Measurements from ENCODE around the gene ERN2.
"Not testable (repeated sequence)": the region's sequence is repeated elsewhere in the genome, so short reads cannot be mapped to it uniquely, and the experiment has no call there.

The ERN2 gene

DNA sequence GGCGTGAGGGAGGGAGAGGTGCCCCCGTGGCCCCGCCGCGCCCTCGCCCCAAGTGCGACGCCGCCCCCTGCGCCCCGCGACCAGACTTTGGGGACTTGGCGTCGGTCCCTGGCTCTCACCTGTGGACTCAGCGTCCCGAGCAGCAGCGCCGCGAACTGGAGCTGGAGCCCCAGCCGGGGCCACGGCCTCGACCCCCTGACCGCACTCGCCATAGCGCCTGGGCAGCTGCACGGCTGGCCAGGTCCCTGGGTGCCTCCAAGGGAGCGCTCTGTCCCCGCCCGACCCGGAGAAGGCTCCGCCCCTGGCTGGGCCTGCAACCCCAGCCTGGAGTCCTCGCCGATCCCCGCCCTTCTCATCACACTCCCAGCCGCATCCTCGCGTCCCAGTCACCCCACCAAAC, at the start of gene ERN2:
TSS of gene ERN2 (minus strand) at position 247 of the 400 bp plus-strand sequence. CDS start at position 212, 35 bp downstream.
- no peak for DNase-seq

DNA sequence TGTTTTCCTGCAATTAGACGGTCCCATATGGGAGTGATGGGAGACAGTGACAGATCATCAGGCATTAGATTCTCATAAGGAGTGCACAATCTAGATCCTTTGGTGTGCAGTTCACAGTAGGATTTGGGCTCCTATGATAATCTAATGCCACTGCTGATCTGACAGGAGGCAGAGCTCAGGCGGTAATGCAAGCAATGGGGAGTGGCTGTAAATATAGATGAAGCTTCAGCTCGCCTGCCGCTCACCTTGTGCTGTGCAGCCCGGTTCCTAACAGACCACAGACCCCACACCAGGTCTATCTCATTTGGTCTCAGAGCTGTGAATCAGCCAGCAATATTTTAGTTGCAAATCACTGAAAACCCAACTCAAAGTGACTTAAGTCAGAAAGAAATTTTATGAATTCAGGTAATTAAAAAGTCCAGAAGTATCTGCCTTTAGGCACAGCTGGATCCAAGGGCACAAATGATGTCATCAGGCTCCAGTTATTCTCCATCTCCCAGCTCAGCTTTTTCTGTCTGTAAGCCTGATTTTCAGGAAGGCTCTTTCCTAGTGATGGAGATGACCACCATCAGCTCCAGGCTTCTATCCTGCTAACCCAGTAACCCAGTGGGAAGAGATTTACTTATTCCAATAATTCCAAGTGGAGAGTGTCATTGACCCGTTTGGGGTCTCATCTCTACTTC, 45.1 kb upstream of the ERN2 start:
- DNase-seq = no peak

DNA sequence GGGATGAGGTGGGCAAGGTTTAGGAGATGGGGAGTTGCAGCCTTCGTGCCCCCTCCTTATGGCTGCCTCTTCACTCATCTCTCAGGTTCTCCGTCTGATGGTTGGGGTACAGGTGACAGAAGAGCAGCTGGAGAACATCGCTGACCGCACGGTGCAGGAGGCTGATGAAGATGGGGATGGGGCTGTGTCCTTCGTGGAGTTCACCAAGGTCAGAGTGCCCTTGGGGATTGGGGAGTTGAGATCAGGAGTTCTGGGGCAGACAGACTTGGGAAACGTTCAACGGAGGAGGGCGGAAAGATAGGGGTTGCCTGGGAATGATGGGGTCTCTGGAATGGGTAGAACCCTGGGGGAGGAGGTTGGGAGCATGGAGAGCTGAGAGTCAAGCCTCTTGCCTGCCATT, 44.1 kb upstream of the ERN2 start:
- no peak for DNase-seq

DNA sequence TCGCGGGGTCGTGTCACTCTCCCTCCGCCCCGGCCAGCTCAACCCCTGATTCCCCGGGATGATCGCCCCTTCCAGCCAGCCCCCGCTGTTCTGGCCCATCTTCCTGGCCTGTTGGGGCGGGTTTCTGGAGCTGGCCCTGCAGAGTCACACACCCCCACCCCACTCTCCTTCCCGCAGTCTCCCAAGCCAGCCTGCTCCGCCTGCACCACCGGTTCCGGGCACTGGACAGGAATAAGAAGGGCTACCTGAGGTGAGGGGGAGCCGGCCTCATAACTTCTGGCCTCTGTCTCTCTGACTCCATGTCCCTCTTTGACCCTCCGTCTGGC, 42.4 kb upstream of the ERN2 start:
- DNase-seq = no peak

DNA sequence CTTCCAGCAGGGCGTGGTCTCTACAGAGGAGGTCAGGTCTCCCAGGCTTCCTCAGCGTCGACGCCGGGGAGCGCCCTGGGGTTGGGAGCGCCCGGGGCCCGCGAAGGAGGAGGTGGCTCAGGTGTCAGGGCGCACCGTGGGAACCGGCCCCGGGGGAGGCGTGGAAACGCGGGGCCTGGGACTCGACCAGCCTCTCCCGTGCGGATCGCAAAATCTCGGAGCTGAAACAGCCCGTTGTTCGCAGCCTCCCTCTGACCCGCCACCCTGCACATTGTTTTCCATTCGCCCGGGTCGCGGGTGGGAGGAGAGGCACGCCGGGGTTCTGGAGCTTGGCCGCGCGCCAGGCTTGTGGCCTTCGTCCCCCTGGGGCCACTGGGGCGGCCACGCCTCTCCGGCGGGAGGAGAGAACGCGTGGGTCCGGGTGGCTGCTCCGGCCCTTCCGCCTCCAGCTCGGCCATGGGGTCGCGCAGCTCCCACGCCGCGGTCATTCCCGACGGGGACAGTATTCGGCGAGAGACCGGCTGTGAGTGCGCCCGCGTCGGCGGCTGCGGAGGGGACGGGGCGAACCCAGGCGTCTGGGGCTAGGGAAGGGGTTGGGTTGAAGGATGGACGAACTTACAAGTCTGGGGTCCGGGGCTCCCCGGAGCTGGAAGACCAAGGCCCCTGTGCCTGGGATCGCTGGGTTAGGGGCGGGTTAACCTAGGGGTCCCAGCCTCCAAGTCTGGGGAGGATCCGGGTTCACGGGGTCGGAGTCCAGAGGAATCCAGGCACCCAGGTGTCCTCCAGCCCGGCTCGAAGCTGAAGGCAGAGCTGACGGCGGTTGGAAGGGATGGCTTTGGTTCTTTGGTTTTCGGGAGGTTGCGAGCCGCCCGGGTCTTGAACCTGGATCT, 41.8 kb upstream of the ERN2 start, which contains the start of gene CHP2:
TSS of gene CHP2 (plus strand) at position 433 of the 890 bp plus-strand sequence. CDS start at position 457, 24 bp downstream.
- DNase-seq = no peak

DNA sequence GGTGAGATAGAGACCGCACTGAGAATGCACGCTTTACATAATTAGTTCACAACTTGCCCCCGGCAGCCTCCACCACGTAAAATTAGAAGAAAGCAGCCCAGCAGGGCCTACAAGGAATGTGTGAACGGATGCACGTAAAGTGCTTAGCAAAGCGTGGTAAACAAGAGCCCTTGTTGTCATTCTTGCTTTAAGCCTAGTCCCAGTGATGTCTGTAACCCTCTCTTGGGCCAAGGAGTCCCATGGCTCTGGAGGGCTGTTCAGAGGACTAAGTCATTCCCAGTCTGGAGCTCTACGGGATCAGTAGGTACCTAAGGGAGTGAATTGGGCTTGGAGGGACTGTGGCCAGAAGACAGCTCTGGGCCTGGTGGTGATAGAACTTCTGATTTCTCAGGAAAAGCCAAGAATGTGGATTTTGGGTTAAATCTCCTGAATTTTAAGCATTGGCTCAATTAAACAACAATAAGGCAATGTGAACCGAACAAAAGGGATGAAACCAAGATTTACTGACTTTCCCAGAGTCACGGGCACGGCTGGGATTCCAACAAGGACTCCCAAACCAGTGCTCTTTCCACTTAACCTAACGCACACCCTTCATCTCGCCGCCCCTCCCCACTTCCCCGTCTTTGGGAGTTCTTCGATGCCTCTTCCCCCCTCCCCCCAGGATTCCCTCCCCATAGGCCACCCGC, 41.0 kb upstream of the ERN2 start:
- no peak for DNase-seq

DNA sequence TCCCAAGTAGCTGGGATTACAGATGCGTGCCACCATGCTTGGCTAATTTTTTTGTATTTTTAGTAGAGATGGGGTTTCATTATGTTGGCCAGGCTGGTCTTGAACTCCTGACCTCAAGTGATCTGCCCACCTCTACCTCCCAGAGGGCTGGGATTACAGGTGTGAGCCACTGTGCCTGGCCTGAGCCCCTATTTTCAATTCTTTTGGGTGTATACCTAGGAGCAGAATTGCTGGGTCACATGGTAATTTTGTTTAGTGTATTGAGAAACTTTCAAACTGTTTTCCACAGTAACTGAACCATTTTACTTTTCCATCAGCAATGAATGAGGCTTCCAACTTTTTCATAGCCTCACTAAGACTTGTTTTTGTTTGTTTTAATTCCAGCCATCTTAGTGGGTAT, 38.0 kb upstream of the ERN2 start:
- DNase-seq = not testable (repeated sequence)

DNA sequence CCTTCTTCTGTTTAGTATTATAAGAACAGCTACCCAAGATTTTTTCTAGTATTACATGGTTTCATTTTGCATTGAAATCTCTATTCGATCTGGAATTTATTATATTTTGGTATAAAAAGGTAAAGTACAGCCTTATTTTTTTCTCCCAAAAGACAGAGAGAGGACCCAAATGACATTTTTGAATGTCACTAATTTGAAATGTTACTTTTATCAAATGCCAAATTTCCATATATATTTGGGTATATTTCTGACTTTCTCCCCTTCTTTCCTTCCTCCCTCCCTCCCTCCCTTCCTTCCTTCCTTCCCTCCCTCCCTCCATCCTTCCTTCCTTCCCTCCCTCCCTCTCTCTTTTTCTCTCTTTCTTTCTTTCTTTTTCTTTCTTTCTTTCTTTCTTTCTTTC, 35.6 kb upstream of the ERN2 start:
- DNase-seq = no peak

DNA sequence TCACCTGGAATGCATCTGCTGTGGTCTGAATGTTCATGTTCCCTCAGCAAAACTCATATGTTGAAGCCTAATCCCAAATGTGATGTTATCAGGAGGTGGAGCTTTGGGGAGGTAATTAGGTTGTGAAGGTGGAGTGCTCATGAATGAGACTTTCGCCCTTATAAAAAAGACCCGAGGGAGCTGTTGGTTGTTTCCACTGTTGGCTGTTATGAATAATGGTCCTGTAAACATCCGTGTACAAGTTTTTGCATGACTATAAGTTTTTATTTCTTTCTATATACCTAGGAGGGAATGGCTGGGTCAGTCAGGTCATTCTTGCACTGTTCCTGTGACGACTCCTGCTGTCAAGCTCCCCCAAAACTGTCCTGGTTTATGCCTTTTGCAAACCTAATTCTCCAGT, 32.2 kb upstream of the ERN2 start:
- no peak for DNase-seq

DNA sequence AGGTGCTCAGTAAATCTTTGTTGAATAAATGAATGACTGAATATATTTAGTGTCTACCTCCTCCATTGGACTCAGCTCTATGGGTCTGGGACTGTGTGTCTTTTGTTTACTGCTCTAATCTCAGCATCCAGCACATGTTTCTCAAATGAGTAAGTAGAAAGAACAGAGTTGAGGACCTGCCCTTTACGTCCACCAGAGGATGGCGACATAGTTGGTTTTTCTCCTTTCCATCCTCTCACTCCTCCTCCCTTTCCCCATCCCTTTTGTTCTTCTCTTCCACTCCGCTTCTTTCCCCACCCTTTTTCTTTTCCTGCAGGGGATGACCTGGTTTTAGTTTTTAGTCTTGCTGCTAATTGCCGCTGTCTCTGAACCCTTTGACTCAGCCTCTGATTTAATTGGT, 29.7 kb upstream of the ERN2 start:
- no peak for DNase-seq

DNA sequence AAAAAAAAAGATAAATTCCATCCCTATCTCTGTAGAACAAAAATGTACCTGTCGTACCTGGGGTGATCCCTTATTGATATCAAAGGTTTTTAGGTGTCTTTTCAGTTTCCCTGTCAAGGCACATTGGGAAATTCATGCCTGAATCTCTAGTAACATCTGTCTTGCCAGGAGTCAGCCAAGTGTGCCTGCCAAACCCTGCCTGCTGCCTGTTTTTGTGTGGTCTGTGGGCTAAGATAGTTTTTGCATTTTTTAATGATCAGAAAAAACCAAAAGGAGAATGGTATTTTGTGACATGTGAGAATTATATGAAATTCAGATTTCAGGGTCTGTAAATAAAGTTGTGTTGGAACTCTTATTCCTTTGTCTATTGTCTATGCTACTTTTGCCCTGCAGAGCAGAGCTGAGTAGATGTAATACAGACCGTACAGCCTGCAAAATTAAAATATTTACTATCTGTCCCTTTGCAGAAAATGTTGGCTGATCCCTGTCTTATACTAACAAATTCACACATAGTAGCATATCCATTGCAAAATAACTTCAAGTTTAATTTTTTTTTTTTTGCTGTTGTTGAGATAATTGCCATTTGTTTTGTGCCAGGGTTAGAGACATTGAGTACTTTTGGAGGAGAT, 28.8 kb upstream of the ERN2 start:
- no peak for DNase-seq

DNA sequence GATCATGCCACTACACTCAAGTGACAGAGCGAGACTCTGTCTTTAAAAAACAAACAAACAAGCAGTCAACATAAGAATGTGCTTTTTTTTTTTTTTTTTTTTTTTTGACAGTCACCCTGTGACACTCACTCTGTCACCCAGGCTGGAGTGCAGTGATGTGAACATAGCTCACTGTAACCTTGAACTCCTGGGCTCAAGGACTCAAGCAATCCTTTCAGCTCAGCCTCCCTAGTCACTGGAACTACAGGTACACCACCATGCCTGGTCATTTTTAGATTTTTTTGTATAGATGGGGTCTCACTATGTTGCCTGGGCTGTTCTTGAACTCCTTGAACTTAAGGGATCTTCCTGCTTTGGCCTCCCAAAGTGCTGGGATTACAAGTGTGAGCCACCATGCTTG, 26.5 kb upstream of the ERN2 start:
- DNase-seq = no peak

DNA sequence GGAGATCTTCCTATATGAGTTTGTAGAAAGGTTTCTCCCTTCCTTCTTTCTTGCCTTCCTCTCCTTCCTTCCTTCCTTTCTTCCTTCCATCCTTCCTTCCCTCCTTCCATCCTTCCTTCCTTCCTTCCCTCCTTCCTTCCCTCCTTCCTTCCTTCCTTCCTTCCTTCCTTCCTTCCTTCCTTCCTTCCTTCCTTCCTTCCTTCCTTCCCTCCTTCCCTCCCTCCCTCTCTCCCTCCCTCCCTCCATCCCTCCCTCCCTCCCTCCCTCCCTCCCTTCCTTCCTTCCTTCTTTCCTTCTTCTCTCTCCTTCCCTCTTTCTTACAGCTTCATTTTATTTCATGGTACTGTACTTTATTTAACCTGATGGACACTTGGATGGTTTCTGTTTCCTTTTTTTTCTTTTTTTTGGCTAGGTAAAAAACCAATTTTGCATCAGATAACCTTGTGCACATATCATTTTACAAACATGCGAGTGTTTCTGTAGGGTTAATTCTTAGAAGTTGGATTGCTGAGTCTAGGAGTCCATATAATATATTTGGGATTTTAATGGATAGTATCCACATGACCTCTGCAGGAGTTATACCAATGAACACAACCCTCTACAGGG, 24.5 kb upstream of the ERN2 start:
- DNase-seq = not testable (repeated sequence)

DNA sequence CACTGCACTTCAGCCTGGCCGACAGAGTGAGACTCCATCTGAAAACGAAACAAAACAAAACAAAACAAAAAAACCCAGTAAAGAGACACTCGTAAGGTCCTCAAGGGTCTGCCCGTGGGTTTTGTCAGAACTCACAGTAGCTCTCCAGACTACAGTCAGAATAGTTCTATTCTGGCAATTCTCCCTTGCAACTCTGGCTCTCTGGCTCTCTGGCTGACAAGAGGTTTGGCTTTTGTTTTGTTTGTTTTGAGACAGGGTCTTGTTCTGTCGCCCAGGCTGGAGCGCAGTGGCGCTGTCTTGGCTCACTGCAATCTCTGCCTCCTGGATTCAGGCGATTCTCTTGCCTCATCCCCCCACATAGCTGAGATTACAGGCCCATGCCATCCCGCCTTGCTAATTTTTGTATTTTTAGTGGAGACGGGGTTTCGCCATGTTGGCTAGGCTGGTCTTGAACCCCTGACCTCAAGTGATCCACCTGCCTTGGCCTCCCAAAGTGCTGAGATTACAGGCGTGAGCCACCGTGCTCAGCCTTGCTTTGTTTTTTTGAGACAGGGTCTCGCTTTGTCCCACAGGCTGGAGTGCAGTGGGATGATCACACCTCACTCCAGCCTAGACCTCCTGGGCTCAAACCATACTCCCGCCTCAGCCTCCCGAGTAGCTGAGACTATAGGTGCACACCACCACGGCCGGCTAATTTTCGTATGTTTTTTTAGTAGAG, 21.3 kb upstream of the ERN2 start:
- no peak for DNase-seq

DNA sequence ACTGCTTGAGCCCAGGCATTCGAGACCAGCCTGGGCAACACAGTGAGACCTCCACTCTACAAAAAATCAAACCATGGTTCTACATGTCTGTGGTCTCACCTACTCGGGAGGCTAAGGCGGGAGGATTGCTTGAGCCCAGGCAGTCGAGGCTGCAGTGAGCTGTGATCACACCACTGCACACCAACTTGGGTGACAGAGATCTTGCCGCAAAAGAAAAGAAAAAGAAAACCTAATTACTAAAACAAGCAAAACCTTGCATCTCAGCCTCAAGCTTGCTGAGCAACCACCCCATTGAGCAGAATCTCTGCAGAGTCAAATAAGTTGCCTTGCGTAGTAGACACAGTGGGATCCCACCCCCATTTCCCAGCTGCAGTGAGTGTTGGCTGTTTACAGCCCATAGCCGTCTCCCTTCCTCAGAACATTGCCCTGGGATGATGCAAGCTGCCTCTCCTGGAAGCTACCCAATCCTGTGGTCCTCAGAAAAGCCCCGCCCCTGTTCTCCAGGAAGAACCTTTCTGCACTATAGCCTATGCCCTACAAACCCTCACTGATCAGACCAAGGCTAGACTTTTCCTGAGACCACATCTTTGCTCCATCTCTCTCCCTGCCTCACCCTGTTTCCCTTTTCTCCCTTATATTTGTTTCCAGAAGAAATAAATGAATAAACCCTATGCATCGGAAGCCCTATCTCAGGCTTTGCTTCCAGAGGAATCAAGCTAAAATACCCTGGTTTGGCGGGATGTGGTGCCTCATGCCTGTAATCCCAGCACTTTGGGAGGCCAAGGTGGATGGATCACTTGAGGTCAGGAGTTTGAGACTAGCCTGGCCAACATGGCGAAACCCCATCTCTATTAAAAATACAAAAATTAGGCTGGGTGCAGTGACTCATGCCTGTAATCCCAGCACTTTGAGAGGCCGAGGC, 16.7 kb upstream of the ERN2 start:
- DNase-seq = no peak

DNA sequence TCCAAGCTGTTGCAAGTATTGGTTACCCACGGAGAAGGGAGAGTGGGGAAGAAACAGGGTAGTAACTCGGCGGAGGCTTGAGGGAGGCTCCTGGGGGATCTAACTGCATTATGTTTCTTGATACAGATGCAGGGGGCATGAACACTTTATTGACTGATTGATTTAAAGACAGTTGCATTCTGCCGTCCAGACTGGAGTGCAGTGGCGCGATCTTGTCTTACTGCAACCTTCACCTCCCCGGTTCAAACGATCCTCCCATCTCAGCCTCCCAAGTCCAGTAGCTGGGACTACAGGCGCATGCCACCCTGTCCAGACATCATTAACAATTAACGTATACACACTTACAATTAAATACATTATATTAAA, 15.1 kb upstream of the ERN2 start:
- no peak for DNase-seq

DNA sequence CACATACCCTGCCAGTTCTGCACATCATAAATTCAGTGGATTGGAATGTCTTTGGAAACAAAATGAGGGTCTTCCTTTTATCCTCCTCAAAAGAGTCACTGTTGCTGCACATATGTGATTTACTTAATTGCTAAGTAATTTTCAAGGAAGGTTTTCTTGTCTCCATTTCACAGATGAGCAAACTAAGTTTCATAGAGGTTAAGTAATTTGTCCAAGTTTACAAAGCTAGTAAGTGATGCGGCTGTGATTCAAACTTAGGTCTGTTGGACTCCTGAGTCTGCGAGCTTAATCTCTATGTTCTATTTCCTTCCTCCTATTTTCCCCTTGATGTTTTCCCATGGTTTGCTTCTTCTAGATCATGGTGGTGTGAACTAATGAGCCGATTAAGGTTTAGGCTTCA, 13.7 kb upstream of the ERN2 start:
- DNase-seq = no peak

DNA sequence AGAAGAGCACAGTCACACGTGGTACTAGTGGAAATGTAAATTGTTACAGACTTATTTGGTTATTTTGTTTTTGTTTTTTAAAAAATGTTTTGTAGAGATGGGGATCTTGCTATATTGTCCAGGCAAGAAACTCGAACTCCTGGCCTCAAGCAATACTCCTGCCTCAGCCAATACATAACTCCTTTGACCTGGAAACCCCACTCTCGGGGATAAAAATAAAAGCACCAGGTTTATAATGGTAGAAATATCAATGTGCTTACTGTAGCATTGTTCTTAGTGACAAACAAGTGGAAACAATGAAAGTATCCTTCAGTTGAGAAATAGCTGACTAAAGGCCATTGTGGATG, 11.7 kb upstream of the ERN2 start:
- DNase-seq = no peak

DNA sequence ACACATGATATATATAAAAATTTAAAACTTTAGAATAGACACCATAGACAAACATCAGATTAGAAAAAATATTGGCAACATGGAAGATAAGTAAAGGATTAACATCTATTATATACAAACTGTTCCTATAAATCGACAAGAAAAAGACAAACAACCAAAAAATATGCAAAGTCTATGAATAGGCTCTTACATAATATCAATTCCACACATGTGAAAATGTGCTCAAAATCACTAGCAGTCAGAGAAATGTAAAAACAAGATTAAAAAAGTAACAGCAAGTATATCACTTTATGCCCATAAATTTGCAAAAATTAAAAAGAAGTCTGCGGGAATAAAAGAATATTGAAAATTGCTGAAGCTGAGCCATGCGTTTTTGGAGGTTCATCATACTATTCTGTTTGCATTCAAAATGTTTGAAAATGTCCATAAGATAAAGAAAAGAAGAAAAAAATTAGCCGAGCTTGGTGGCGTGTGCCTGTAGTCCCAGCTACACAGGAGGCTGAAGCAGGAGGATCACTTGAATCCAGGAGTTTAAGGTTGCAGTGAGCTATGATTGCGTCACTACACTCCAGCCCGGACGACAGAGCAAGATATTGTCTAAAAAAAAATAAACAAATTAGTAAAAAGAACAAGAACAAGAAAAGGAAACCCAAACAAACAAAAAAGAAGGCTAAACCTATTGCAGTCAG, 11.2 kb upstream of the ERN2 start:
- no peak for DNase-seq

DNA sequence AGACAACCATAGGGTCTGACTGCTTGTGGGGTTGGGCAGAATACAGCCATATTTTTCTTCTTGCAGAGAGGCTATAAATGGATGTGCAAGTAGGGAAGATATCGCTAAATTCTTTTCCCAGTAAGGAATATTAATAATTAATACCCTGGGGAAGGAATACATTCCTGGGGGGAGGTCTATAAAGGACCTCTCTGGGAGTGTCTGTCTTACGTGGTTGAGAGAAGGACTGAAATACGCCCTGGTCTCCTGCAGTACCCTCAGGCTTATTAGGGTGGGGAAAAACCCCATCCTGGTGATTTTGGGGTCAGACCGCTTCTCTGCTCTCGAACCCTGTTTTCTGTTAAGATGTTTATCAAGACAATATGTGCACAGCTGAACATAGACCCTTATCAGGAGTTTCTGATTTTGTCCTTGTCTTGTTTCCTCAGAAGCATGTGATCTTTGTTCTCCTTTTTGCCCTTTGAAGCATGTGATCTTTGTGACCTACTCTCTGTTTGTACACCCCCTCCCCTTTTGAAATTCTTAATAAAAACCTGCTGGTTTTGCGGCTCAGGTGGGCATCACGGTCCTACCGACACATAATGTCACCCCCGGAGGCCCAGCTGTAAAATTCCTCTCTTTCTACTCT, 9.7 kb upstream of the ERN2 start:
- not testable (repeated sequence) for DNase-seq
